SHP77 (cell line): ENCODE measurements around the gene RNU7-1.

ENCODE experiments used
- DNase-seq, 2 experiments: peaks; one replicate each; lab custom pipeline; 2025; lab: John Stamatoyannopoulos, UW

Gene RNU7-1

DNA sequence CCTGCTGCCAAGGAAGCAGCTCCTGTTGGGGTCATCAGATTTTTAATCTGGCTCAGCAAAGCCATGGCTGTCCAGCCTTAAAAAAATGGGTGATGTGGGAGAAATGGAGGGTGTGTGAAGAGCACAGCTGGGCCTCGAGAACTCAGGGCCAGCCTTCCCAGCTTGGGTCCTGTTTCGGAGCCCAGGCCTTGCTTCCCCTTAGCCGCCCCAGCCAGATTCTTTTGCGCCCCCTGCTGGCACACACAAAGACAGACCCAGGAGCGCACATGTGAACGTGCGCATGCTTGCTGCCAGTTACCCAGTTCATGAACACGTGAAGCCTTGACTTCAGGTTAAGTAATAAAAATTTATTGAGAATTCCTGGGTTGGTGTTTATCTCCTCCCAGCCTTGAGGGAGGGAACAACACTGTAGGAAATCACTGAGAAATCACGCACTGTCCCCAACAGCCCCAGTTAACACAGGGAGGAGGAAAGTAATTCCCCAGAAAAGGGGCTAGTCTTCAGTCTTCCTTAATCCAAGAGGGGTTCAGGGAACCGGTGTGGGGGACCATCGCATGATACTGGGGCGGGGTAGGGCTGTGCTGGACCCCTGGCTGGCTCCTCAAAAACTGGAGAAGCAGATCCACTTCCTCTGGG is 21.5 kb downstream of the RNU7-1 start:
- DNase-seq = peak; percentile 20 to 66

DNA sequence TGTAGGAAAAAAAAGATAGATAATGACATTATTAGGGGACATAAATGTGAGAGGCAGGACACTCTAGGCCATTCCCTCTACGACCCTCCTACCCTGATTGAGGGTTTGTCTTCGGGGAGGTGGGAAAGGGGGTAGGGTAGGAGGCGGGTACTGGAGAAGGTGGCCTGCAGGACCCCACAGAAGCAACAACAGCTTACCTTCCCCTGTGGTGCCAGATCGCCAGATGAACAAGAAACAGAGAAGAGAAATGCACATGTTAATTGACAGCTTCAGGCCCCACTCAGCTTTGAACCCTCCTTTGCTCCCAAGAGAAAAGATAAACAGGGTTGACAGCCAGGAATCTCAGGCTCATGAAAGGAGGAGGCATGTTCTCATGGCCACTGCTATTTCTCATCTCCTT is 22.1 kb downstream of the RNU7-1 start:
- no peak for DNase-seq

DNA sequence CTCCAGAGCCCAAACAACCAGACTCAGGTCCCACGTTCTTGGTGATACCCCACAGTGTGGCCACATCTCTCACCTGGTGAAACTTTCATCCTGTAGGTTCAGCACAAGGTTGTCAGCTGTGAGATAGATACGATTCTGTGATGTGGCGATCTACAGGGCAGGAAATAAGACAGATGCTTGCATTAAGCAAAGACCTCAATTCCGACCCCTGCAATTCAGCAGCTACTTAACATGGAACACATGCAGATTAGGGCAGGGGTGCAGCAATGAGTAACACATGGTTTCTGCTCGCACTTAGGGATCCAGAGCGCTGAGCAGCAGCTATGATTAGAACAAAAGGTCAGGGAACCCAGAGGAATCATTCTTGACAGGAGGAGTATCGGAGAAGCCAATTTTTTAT is 22.7 kb downstream of the RNU7-1 start:
- DNase-seq = no peak

DNA sequence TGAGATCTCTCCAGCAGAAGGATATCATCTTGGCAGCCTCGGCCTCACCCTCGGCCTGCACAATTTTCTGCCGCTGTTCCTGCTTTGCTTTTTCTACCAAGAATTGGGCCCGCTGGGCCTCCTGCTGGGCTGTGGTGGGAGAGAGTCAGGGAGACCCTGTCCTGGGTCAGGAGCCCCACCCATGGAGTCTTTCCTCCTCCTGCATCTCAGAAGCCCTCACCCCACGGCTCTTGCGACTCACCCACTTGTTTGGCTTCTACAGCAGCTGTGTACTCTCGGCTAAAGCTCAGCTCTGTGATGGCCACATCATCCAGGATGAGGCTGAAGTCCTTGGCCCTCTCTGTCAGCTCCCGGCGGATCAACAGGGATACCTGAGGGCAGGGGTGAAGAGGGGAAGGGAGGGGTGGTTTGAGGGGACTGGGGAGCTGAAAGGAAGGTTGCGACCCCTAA is 24.1 kb downstream of the RNU7-1 start:
- no peak for DNase-seq

DNA sequence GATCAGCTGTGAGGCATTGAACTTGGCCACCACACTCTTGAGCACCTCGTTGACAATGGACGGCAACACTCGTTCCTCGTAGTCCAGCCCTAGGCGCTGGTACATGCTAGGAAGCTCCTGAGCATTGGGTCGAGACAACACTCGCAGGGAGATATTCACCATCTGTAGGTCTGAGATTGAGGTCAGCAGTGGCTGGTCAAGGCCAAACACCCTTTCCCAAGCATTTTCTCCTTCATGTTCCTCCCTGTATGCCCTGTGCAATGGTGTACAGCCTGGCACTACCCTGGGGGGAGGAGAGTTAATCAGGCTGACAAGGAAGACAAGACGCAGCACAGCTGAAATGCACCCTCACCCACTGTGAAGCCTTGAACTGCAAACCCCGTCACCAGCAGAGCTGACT is 24.8 kb downstream of the RNU7-1 start:
- no peak for DNase-seq

DNA sequence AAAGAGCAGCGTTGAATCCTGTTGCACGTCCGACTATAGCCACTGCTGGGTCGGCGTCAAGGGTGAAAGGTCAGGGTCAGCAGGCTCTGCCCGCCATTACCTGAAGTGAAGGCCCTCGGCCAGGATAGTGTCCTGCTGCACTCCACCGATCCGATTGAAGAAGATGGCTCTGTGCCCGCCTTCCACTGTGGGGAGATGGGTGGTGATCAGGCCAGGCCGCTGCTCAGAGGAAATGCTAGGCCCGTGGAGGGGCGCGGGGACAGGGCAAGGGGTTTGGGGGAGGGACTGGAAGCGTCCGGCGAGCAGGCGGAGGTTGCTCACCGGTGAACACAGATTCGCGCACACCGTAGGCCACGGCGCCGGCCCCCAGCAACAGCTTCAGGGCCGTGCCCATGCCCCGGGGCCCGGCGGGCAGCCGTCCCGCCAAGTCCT is 26.5 kb downstream of the RNU7-1 start:
- no peak for DNase-seq

DNA sequence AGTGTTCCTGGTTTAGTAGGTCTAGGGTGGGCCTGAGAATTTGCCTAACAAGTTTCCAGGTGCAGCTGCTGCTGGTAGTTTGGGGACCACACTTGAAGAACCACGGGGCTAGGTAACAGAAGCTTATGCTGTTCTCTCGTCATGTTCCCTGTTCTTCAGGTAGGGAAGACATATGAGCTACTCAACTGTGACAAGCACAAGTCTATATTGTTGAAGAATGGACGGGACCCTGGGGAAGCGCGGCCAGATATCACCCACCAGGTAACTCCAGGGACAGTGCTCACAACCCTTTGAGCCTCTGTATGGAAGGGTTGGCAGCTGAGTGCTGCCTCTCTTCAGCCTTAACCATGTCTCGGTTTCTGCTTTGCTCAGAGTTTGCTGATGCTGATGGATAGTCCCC is 30.6 kb downstream of the RNU7-1 start:
- DNase-seq = no peak

DNA sequence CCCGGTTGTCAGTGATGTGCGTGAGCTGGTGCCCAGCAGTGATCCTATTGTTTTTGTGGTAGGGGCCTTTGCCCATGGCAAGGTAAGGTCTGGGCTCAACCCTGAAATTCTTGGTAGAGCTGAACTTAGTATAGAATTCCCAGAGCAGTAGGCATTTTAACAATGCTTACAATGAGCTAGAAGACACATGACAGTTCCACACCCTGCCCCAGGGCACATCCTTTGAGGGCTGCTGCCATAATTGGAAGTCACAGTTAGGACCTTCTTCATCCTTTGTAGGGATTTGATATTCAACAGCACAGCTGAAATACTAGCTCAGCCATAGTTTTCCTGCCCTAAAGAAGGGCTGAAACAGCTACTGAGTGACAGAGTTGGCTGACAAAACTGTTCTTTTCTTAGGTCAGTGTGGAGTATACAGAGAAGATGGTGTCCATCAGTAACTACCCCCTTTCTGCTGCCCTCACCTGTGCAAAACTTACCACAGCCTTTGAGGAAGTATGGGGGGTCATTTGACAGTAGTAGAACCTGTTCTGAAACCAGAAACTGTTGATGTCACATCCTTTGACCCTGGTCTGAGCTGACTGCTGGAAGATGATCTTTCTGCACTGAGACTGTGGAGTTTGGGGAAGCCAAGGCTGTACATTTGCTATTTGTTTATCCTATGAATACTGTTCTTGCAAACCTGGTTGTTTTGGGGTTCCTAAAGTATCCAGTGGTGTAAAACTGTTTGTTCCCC is 31.8 kb downstream of the RNU7-1 start:
- DNase-seq = no peak

DNA sequence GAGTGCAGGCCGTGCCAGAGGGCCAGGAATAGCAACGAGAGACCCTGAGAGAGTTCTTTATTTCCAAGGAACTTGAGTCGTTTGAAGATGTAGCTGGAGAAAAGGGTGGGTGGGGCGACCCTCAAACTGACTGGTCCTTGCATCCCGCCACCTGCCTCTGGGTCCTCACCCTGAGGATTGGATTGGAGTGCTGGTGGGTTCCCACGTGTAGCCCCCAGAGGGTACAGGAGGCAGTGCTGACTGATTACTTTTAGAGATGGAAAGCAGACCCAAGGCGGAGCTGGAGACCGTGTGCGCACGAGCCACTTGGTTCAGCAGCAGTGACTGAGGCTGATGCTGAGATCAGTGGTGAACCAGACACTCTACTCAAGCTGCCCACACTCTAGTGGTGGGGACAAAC is 34.0 kb downstream of the RNU7-1 start:
- no peak for DNase-seq

DNA sequence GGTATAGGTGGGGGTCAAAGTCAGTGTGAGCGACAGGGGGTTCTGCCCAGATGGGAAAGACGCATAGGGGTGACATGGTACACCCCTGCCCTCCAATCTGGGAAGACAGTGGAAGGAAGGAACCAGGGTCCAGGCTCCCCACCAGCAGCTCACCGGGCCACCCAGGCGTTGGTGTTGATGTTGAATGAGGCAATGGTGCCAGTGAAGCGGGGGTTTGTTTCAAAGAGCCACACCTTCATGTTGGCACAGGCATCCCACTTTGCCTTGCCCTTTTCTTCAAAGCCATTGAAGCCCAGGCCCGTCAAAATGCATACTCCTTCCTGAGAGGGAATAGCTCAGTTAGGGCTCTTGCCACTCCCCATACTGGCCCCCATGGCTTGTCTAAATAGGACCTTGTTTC is 34.6 kb downstream of the RNU7-1 start:
- no peak for DNase-seq

DNA sequence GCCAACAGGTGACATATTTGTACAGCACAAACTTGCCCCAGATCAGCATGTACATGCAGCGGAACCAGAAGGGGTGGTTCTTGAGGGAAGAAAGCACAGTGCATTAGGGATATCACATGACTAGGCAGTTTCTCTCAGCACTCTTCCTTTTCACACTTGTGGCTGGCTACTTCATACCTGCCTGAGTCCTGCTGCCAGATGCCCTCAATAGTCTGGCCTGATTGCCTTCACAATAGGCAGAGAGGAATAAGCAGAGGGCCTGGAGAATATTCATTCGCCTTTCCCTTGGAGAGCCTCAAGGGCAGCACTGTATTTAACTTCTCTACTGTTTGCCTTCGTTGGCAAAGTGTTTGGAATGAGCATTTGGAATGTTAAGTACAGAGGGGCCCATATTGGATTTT is 35.0 kb downstream of the RNU7-1 start:
- no peak for DNase-seq

DNA sequence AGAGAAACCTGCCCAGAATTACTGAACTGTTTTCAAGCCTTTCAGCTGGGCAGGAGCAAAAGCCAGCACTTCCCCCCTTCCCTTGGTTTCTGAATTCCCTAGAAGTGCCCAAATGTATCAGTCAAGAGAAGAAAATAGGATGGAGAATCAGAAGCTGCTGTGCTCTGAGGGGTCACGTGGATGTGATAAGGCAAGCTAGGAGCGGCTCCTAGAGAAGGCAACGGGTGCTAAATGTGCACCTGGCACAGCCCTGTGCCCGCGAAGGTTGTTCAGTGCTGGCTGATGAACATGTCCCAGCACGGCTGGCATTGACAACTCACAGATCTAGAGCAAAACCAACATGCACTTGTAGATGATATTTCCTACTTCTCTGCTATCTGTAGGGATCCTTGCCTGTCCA is 35.4 kb downstream of the RNU7-1 start:
- no peak for DNase-seq

DNA sequence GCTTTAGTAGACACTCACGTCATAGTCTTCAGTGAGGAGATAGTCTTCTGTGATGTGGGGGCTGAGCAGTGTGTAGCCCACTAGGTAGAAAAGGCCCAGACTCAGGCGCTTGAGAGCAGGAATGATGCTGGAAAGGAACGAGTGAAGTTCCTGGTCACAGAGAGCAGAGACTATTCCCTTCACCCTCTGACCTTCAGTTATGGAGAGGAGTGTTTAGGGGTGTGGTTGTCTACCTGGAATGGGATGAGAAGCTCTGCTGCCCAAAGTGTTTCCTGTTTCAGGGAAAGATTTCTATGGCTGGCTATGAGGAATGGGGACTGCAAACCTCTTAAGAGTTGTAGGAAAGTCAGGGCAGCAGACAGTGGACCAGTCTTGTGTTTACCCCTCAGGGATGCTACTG is 35.8 kb downstream of the RNU7-1 start:
- DNase-seq = no peak

DNA sequence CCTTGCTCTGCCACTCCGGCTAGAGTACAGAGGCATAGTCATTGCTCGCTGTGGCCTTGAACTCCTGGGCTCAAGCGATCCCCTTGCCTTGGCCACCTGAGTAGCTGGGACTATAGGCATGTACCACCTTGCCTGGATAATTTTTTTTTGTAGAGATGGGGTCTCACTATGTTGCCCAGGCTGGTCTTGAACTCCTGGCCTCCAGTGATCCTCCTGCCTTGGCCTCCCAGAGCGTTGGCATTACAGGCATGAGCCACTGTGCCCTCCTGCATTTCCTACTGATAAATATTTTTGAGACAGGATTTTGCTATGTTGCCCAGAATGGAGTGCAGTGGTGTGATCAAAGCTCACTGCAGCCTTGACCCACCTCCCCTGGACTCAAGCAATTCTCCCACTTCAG is 36.5 kb downstream of the RNU7-1 start:
- DNase-seq = no peak

DNA sequence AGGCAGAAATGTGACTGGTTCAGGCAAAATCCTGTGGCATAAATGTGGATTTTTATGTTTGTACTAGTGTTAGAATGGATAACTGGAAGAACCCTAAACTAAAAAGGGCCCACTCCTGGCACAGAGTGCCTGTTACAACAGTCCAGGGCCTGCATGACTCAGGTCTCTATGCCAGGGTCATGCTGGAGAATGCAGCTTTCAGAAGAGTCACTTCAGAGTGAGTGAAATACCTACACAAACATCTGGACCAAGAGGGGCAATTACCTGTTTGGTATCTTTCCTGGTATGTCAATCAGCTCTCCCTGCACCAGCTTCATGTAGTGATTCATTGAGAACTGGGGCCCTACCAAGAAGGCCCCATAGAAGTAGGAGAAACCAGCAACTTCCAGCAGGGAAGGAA is 37.1 kb downstream of the RNU7-1 start:
- no peak for DNase-seq

DNA sequence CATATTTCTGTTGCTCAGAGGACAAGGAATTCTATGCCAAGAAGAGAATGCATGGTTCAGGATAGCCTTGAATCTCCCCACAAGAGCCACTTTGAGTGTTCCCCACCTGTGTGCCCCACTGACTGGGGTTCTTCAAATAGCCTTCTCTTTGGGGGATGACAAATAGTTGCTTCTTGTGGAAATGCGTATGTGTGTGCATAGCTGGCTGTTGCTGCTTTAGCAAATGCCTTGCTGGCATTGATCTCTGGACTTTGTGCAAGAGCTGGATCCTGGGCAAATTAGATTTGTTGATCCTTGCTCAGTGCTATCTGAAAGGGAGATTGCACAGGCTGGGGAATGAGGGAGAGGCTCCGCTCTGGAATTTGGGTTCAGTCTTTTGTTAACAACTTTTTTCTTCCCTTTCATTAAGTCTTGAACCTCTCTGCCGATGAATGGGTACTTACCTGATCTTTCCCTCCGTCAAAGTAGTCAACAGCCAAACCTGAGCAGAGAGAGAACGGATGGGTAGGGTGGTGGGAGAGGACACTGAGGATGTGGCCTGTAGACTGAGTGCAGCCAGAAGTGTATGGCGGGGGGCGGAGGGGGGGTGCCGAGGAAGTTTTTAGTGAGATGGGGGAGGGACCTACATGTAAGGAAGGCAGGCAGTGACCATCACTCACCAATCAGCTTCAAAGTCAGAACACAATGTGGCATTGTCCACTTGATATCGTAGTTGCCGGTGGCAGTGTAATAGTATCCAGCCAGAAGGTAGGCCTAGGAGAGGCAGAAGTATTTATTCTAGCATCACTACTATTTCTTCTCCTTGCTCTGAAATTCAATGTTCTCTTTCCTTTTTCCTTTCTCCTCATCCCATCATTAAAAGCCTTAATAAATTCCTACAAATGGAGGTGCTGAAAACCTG is 37.8 kb downstream of the RNU7-1 start:
- DNase-seq = no peak

DNA sequence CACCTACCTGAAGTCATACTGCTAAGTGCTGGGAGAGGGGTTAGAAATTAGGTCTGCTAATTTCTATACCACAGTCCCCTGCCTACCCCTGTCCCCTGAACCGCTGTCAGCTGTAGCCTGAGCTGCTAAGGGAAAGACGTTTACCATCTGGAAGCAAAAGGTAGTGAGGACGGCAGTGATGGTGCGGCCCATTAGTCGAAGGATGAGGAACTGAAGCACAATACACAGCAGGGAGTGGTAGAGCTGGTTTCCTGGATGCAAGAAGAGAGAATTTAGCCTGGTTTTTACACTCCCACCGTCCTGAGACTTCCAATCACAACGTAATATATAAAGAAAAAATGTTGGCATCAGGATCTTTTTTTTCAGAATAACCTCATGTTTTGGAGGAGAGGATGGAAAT is 38.9 kb downstream of the RNU7-1 start:
- DNase-seq = no peak

DNA sequence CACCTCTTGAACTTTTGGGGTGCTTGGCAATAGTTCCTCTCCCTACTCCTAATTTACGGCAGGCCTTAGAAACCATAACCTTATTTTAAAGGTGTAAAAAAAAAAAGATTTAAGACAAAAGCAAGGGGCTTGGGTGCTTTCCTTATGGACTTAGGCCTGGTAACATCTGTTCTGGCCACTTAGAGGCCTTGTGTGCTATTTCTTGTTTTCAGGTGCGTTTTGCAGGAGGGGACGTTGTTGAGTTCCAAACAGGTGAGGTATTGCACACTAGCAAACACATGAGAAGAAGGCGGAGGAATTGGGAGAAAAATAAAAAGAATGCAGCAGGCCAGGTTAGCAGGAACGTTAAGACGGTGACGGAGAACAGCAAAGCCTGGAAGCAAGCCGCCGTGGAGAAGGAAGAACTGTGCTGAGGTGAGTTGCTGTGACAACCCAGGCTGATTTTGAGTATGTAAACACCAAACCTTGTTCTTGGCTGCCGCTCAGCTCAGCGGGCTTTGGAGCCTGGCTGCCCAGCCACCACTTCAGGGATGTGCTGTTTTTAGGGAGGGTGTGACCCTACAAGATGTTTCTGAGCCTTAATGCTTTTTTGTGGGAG is 44.4 kb downstream of the RNU7-1 start:
- no peak for DNase-seq
